ENCODE measurements around the gene PDZRN3.

- TF ChIP-seq EZH2 (IDR thresholded peaks at IDR 0.05; ENCODE audit: insufficient read depth, low read length) = no peak
- TF ChIP-seq CTCF (IDR thresholded peaks at IDR 0.05; ENCODE audit: insufficient read depth, low read depth, low read length) = no peak
Observed at GRCh38 chr3:73431183-73431900, 193.4 kb downstream of the PDZRN3 start.

Measured in astrocyte (in vitro differentiated cells and primary cell).